ENCODE data around the gene LY6G6C.

- TF ChIP-seq GATA2 (IDR thresholded peaks at IDR 0.05; ENCODE audit: low read depth, low read length) (no peak), GATA3 (IDR thresholded peaks at IDR 0.05; ENCODE audit: low read depth, low read length) (no peak)
These were observed 15.3 kb upstream of the LY6G6C start for GRCh38 chr6:31736768-31737314.

Data from SH-SY5Y (cell line).